GM12878 (cell line): ENCODE data around the gene CARMIL3. TPM values are rescaled to one million over a fixed set of nuclear protein-coding genes. Genes with fewer than 3 reads are reported as not detected.

Experiments used
- ATAC-seq: fragments of 200-7000 bp; cut with Tn5 transposase; 3 replicates; pipeline ENCODE4 v1.9.1; 2020; ENCODE audit warnings: mild to moderate bottlenecking, moderate library complexity
- BruUV-seq: library from RNA; stranded (reverse); fragments of 400-500 nt; replicated peaks from 2 replicates; lab custom pipeline; 2021; lab: Mats Ljungman, UMichigan
- CTCF ChIA-PET: fragments of 300-600 bp; sonication (Branson Sonifier 250); formaldehyde crosslinking; extraction: SDS; loops from one replicate; lab custom pipeline; 2021; ENCODE audit warnings: inconsistent platforms; lab: Yijun Ruan, JAX
- POLR2A ChIA-PET: fragments of 350-600 bp; formaldehyde crosslinking; extraction: SDS; loops from one replicate; lab custom pipeline; 2021; ENCODE audit warnings: inconsistent platforms; lab: Charles Lee
- RAD21 ChIA-PET: fragments of 300-600 bp; sonication (Branson Sonifier 250); formaldehyde crosslinking; loops from one replicate; lab custom pipeline; 2023; ENCODE audit warnings: antibody characterized with exemption; ENCODE audit not compliant: unreplicated experiment; lab: Charles Lee
- SMC1A ChIA-PET: fragments of 300-600 bp; sonication (Branson Sonifier 250); formaldehyde crosslinking; loops from one replicate; lab custom pipeline; 2023; ENCODE audit not compliant: unreplicated experiment, uncharacterized antibody; lab: Charles Lee
- DNase-seq: peaks from one replicate; pipeline ENCODE4 v3.0.0-alpha.2; 2011; ENCODE audit warnings: low read depth, low spot score
- FAIRE-seq: peaks from 3 replicates; lab custom pipeline; 2011; peaks lifted over from hg19 to GRCh38; lab: Jason Lieb, UNC
- H2AFZ ChIP-seq: 2 replicates; pipeline ENCODE4 v1.6.0; 2011; ENCODE audit warnings: low read depth, low read length, control low read depth; ENCODE audit not compliant: control insufficient read depth
- H3K27ac ChIP-seq: 2 replicates; pipeline ENCODE4 v1.5.1; 2011; ENCODE audit warnings: control low read depth; ENCODE audit not compliant: control insufficient read depth, insufficient read depth
- H3K27me3 ChIP-seq, 2 experiments: replicated peaks in 1 of 2; 2 replicates each; pipeline versions ENCODE4 v1.6.0 to v1.6.1; 2011; ENCODE audit warnings: low read length in 1 of 2; ENCODE audit not compliant: control insufficient read depth in 2 of 2, insufficient read depth in 2 of 2
- H3K36me3 ChIP-seq, 2 experiments: 2 replicates each; pipeline ENCODE4 v1.5.1; 2011; ENCODE audit warnings: low read length in 1 of 2; ENCODE audit not compliant: control insufficient read depth in 2 of 2, insufficient read depth in 2 of 2
- H3K4me1 ChIP-seq: 2 replicates; pipeline ENCODE4 v1.6.1; 2011; ENCODE audit warnings: mild to moderate bottlenecking, low read length, moderate library complexity, mixed read lengths; ENCODE audit not compliant: control insufficient read depth, insufficient read depth
- H3K4me2 ChIP-seq: 2 replicates; pipeline ENCODE4 v1.6.0; 2011; ENCODE audit warnings: control low read depth; ENCODE audit not compliant: control insufficient read depth, insufficient read depth
- H3K4me3 ChIP-seq: fragments of 200-600 bp; sonication (generic); 2 replicates; pipeline ENCODE4 v1.5.1; 2016
- H3K79me2 ChIP-seq: 2 replicates; pipeline ENCODE4 v1.6.0; 2011; ENCODE audit warnings: low read length; ENCODE audit not compliant: control insufficient read depth, insufficient read depth
- H3K9ac ChIP-seq: 2 replicates; pipeline ENCODE4 v1.8.0; 2011; ENCODE audit warnings: low read length, control low read depth, mixed read lengths; ENCODE audit not compliant: control insufficient read depth, insufficient read depth
- H3K9me3 ChIP-seq: replicated peaks from 3 replicates; pipeline ENCODE4 v1.5.1; 2011; ENCODE audit warnings: mild to moderate bottlenecking, low read length; ENCODE audit not compliant: control insufficient read depth, insufficient read depth
- H4K20me1 ChIP-seq: 2 replicates; pipeline ENCODE4 v1.6.0; 2011; ENCODE audit not compliant: control insufficient read depth, insufficient read depth
- BCL11A ChIP-seq: IDR thresholded peaks from 2 replicates; pipeline ENCODE4 v1.6.1; 2011; ENCODE audit warnings: low read depth, low read length
- CBFB ChIP-seq: IDR thresholded peaks from 2 replicates; pipeline ENCODE4 v1.6.1; 2016; ENCODE audit warnings: antibody characterized with exemption, low read depth
- CHD2 ChIP-seq: IDR thresholded peaks from 2 replicates; pipeline ENCODE4 v1.6.1; 2011; ENCODE audit warnings: low read depth, low read length, improper control_type of control experiment, borderline replicate concordance
- CREM ChIP-seq: IDR thresholded peaks from 2 replicates; pipeline ENCODE4 v1.6.1; 2014; ENCODE audit warnings: antibody characterized with exemption, low read depth
- MTA2 ChIP-seq: fragments of 450-650 bp; IDR thresholded peaks from 2 replicates; pipeline ENCODE4 v1.6.1; 2016; ENCODE audit warnings: low read depth, mild to moderate bottlenecking, moderate library complexity
- MYB ChIP-seq: fragments of 150-350 bp; IDR thresholded peaks from 2 replicates; pipeline ENCODE4 v1.6.1; 2014; ENCODE audit warnings: mild to moderate bottlenecking, low read depth, low read length, borderline replicate concordance
- NRF1 ChIP-seq: conservative IDR thresholded peaks from 2 replicates; pipeline ENCODE4 v1.6.1; 2011; ENCODE audit warnings: mild to moderate bottlenecking, low read depth, low read length, improper control_type of control experiment
- RB1 ChIP-seq: fragments of 450-650 bp; formaldehyde crosslinking; IDR thresholded peaks from 2 replicates; pipeline ENCODE4 v1.6.1; 2017; ENCODE audit warnings: mild to moderate bottlenecking, borderline replicate concordance
- RBBP5 ChIP-seq: fragments of 200-600 bp; sonication (generic); conservative IDR thresholded peaks from 2 replicates; pipeline ENCODE4 v1.6.1; 2016
- TCF12 ChIP-seq: IDR thresholded peaks from 2 replicates; pipeline ENCODE4 v1.6.1; 2011; ENCODE audit warnings: low read depth, mild to moderate bottlenecking, low read length
- ZNF217 ChIP-seq: fragments of 450-650 bp; IDR thresholded peaks from 2 replicates; pipeline ENCODE4 v1.6.1; 2017; ENCODE audit warnings: antibody characterized with exemption, mild to moderate bottlenecking
- ZNF24 ChIP-seq: fragments of 450-650 bp; IDR thresholded peaks from 2 replicates; pipeline ENCODE4 v1.6.1; 2017; ENCODE audit warnings: antibody characterized with exemption, mild to moderate bottlenecking
- ZNF384 ChIP-seq: IDR thresholded peaks from 2 replicates; pipeline ENCODE4 v1.6.1; 2012; ENCODE audit warnings: low read depth, mild to moderate bottlenecking, low read length, improper control_type of control experiment, borderline replicate concordance
- ZNF622 ChIP-seq: fragments of 450-650 bp; IDR thresholded peaks from 2 replicates; pipeline ENCODE4 v1.6.1; 2017; ENCODE audit warnings: mild to moderate bottlenecking, inconsistent platforms
- ZZZ3 ChIP-seq: IDR thresholded peaks from 2 replicates; pipeline ENCODE4 v1.6.1; 2011; ENCODE audit warnings: low read depth; ENCODE audit not compliant: control insufficient read depth, insufficient read length
- WGBS: methylation state at CpG from one replicate; pipeline ENCODE4 v1.1.6; 2016; ENCODE audit warnings: low lambda C conversion rate; ENCODE audit not compliant: insufficient replicate concordance, insufficient coverage; ENCODE audit errors: missing lambda C conversion rate; 5-methylcytosine and 5-hydroxymethylcytosine counted together
- in situ Hi-C: fragments of 300-500 bp; cut with MboI; formaldehyde crosslinking; loops from 9 replicates; pipeline ENCODE4 v1.14.3; 2018; ENCODE audit warnings: mixed read lengths
- intact Hi-C: fragments of 100-400 bp; cut with micrococcal nuclease; formaldehyde crosslinking; loops from one replicate; pipeline ENCODE4 v1.14.2; 2022; ENCODE audit not compliant: unreplicated experiment
- polyA plus RNA-seq, 11 experiments: library from polyadenylated mRNA; depleted of rRNA in 4 of 11; unstranded in 6 of 11; stranded (reverse) in 5 of 11; fragments of >200 nt; fragmentation: Nextera tagmentation in 4 of 11; fragmentation: Illumina TruSeq in 1 of 11; extraction: Ambion mirVana in 4 of 11; extraction: Trizol in 1 of 11; gene quantifications; 1 replicate in 1 of 11; 2 replicates in 10 of 11; pipeline versions ENCODE4 v1.2.1 to v1.2.3, GENCODE V29; 2011 to 2016; ENCODE audit warnings: inconsistent platforms in 2 of 11, missing spikeins in 2 of 11, low read depth in 1 of 11
- total RNA-seq, 4 experiments: library from RNA; depleted of rRNA in 3 of 4; stranded (reverse); fragments of >200 nt in 3 of 4; fragmentation: Illumina TruSeq in 1 of 4; extraction: Trizol in 1 of 4; gene quantifications; 2 replicates each; pipeline versions ENCODE4 v1.2.1 to v1.2.3, GENCODE V29; 2013 to 2021
- TF ChIP-seq, protein P1 (sequence below): IDR thresholded peaks from 2 replicates; pipeline ENCODE4 v1.6.1; 2012; ENCODE audit warnings: low read depth, low read length, improper control_type of control experiment
- TF ChIP-seq, protein P2 (sequence below): fragments of 450-650 bp; IDR thresholded peaks from 2 replicates; pipeline ENCODE4 v1.6.1; 2016; ENCODE audit warnings: mild to moderate bottlenecking, moderate library complexity, borderline replicate concordance
- TF ChIP-seq, protein P3 (sequence below): fragments of 450-650 bp; IDR thresholded peaks from 2 replicates; pipeline ENCODE4 v1.6.1; 2017; ENCODE audit warnings: mild to moderate bottlenecking, low read depth, inconsistent platforms; ENCODE audit not compliant: poor library complexity, severe bottlenecking
- TF ChIP-seq, protein P4 (sequence below): IDR thresholded peaks from 2 replicates; pipeline ENCODE4 v1.6.1; 2011; ENCODE audit warnings: borderline replicate concordance, low read depth, mild to moderate bottlenecking, moderate library complexity, mixed read lengths, low read length; ENCODE audit not compliant: insufficient read depth; ENCODE audit errors: extremely low read length

Gene CARMIL3
- total and polyA plus RNA-seq, 10 of the 15 experiments (the other 5 are each of a cell fraction or from before 2014, with no cell fraction given) = 0.09 to 0.32 (median 0.25) TPM; not detected in 3

DNA sequence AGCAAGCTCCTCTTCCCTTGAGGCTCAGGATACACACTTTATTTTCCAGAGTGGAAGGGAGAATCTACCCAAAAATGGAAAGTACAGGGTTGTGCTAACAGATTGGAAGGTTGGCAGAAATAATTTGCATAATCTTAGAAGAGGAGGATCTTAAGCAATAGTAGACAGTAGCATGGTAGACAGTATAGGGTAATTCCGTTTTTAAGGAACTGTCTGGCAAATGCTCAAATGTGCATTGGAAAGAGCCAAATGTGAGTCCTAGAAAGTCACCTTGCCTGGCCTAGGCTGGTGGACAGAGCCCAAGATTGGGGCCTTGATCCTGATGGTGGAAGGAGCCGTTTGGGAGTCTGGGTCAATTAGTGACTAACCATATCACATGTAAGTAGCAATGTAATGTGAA lies 13.1 kb upstream of the CARMIL3 start:
- in situ Hi-C loops = loop anchor here (10.0 kb wide), 1 partner anchor 64 kb away; no protein-coding TSS in a partner anchor
- BruUV-seq = no TSS peak

More for the DNA sequence above, 13.1 kb upstream of the CARMIL3 start:
- Histone ChIP-seq H3K79me2 (no peaks in the 10 kb centered on the region), H3K4me2 (no peak overlapping the region)
- DNase-seq (no peak), ATAC-seq (no peak)
- CTCF ChIA-PET = interaction anchor here (0.8 to 1.0 kb wide), 3 partner anchors 44 to 70 kb away, joined by 3 to 4 read pairs (median 3); no protein-coding TSS in a partner anchor
- TF ChIP-seq ZNF24 (no peak), TCF12 (no peak), ZNF217 (no peak), ZNF622 (no peak), NRF1 (no peak), RBBP5 (no peak), CREM (no peak), ZNF384 (no peak), MTA2 (no peak), MYB (no peak), ZZZ3 (no peak), RB1 (no peak), CBFB (no peak), CHD2 (no peak), BCL11A (no peak)
- TF ChIP-seq, protein P1, sequence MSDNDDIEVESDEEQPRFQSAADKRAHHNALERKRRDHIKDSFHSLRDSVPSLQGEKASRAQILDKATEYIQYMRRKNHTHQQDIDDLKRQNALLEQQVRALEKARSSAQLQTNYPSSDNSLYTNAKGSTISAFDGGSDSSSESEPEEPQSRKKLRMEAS = no peak
- TF ChIP-seq, protein P2, sequence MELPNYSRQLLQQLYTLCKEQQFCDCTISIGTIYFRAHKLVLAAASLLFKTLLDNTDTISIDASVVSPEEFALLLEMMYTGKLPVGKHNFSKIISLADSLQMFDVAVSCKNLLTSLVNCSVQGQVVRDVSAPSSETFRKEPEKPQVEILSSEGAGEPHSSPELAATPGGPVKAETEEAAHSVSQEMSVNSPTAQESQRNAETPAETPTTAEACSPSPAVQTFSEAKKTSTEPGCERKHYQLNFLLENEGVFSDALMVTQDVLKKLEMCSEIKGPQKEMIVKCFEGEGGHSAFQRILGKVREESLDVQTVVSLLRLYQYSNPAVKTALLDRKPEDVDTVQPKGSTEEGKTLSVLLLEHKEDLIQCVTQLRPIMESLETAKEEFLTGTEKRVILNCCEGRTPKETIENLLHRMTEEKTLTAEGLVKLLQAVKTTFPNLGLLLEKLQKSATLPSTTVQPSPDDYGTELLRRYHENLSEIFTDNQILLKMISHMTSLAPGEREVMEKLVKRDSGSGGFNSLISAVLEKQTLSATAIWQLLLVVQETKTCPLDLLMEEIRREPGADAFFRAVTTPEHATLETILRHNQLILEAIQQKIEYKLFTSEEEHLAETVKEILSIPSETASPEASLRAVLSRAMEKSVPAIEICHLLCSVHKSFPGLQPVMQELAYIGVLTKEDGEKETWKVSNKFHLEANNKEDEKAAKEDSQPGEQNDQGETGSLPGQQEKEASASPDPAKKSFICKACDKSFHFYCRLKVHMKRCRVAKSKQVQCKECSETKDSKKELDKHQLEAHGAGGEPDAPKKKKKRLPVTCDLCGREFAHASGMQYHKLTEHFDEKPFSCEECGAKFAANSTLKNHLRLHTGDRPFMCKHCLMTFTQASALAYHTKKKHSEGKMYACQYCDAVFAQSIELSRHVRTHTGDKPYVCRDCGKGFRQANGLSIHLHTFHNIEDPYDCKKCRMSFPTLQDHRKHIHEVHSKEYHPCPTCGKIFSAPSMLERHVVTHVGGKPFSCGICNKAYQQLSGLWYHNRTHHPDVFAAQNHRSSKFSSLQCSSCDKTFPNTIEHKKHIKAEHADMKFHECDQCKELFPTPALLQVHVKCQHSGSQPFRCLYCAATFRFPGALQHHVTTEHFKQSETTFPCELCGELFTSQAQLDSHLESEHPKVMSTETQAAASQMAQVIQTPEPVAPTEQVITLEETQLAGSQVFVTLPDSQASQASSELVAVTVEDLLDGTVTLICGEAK = no peak
- TF ChIP-seq, protein P3, sequence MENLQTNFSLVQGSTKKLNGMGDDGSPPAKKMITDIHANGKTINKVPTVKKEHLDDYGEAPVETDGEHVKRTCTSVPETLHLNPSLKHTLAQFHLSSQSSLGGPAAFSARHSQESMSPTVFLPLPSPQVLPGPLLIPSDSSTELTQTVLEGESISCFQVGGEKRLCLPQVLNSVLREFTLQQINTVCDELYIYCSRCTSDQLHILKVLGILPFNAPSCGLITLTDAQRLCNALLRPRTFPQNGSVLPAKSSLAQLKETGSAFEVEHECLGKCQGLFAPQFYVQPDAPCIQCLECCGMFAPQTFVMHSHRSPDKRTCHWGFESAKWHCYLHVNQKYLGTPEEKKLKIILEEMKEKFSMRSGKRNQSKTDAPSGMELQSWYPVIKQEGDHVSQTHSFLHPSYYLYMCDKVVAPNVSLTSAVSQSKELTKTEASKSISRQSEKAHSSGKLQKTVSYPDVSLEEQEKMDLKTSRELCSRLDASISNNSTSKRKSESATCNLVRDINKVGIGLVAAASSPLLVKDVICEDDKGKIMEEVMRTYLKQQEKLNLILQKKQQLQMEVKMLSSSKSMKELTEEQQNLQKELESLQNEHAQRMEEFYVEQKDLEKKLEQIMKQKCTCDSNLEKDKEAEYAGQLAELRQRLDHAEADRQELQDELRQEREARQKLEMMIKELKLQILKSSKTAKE = no peak
- TF ChIP-seq, protein P4, sequence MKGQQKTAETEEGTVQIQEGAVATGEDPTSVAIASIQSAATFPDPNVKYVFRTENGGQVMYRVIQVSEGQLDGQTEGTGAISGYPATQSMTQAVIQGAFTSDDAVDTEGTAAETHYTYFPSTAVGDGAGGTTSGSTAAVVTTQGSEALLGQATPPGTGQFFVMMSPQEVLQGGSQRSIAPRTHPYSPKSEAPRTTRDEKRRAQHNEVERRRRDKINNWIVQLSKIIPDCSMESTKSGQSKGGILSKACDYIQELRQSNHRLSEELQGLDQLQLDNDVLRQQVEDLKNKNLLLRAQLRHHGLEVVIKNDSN = no peak
- TF ChIP-seq, all 136 proteins: peak for 0
- H3K4me3 ChIP-seq = no peak overlapping the region
- no peaks in the 10 kb centered on the region for H3K36me3 ChIP-seq
- H3K9me3 ChIP-seq = no peaks in the 10 kb centered on the region
- ChIA-PET RAD21 (interaction anchor here (0.8 kb wide), 1 partner anchor 123 kb away, joined by 3 read pairs; the partner anchor contains the start of gene IRF9), POLR2A (no interaction called here), SMC1A (interaction anchor here (1.3 to 1.4 kb wide), 2 partner anchors 24 to 70 kb away, joined by 3 to 4 read pairs; no protein-coding TSS in a partner anchor)
- H3K27me3 ChIP-seq = no peaks in the 10 kb centered on the region
- WGBS = 66% methylated on average over 2 of the region's 2 CpGs
- no peak for FAIRE-seq
- H2AFZ ChIP-seq = no peak overlapping the region
- no peak overlapping the region for H3K27ac ChIP-seq
- intact Hi-C loops = no loop called here
- no peaks in the 10 kb centered on the region for H4K20me1 ChIP-seq
- no peaks in the 10 kb centered on the region; the same call in 1 of the 2 replicates for H3K4me1 ChIP-seq
- no peak overlapping the region for H3K9ac ChIP-seq
